GM18502 (cell line): ENCODE measurements around the gene OTUD4.

Source experiments
- ATAC-seq: cut with Tn5 transposase; IDR thresholded peaks from one replicate; pipeline ENCODE4 v1.9.1; 2021; ENCODE audit warnings: mild to moderate bottlenecking; ENCODE audit not compliant: unreplicated experiment, poor library complexity

The OTUD4 gene

DNA sequence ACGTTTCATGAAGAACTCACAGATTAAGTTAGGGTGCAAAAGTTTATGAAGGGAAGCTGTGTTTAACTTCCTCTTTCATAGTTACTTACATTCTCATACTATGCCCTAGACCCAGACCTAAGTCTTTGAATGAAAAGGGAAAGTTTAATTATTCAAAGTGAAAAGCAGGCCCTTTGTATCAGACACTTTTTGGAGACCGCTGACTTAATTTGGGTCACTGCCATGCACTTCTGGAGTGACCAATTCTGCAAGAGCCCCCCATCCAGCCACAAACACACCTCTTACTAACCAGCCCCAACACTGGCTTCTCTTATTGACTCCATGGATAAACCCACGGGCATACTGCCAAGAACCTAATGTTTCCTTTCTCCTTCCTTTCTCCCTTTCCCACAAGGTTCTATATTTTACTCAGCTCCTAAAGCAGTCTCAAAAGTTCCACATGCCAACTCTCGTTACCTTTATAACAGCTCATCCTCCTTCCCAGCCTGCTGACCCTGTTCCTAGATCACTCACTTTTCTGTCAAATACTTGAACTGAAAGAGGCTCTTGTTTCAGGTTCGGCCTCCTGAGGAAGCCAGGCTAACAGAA is 47.8 kb downstream of the OTUD4 start:
- peak; percentile 85 for ATAC-seq

DNA sequence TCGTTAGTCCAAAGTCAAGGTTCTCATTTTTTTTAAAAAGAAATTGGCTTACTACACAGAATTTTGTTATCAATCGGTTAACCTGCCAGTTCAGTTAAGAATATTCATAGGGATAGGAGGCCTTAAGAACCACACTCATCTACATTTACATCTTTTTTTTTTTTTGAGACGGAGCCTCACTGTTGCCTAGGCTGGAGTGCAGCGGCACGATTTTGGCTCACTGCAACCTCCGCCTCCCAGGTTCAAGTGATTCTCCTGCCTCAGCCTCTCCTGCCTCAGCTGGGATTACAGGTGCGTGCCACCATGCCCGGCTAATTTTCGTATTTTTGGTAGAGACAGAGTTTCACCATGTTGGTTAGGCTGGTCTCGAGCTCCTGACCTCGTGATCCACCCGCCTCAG is 48.5 kb downstream of the OTUD4 start:
- ATAC-seq, result no peak

DNA sequence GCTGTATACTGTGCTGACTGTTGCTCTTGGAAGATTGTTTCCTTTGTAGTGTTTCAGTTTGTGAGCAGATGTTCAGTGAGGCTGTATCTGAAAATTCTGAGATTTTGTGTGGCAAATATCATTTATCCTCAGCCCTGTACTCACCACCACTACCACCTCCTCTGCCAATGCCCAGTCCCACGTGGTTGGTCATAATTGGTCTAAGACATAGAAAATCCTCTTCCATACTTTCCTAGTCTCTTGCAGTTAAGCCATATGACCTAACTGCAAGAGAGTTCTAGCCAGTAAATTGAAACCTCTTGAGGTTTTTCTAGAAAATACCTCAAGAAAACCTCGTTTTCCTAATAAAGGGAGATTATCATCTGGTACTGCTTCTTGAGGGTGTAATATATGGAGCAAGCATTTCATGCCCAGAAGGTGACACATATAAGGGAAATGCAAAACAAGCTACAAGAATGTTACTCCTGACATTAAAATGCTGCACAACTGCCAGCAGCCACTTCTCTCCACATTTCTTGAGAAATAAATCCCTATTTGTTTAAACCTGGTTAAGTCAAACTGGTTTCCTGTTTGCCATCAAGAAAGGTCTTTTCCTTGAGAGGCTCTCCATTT is 49.5 kb downstream of the OTUD4 start:
- no peak for ATAC-seq

DNA sequence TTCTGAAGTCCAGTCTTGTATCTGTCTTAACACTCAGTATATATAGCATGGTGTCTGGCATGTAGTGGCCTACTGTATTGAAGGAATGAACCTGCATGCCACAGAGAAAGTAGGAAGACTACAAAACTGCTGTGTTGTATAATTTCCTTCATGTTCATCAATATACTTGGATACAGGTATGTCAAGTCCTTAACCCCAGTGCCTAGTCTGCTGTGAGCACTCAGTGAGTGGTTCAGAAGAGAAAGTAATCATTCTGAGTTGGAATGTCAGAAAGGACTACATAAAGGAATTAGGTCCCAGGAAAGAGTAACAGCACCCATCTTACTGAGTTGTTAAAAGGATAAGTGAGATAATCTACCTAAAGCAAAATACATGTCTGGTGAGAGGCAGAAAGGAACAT is 50.3 kb downstream of the OTUD4 start:
- no peak for ATAC-seq

DNA sequence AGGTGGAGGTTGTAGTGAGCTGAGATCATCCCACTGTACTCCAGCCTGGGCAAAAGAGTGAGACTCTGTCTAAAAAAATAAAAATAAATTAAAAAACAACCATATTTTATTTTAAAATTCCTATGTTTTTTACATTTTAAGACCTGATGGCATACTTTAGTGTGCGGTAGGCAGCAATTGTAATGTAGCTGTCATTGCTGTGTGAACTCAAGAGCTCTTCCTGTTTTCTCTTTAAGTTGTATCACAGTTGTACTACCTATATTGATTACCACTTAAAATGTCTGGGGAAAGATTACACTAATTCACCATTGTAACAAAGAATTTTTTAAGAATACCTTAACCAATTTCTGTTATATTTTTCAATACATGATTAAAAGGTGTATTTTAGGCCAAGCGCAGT is 55.0 kb downstream of the OTUD4 start:
- no peak for ATAC-seq

DNA sequence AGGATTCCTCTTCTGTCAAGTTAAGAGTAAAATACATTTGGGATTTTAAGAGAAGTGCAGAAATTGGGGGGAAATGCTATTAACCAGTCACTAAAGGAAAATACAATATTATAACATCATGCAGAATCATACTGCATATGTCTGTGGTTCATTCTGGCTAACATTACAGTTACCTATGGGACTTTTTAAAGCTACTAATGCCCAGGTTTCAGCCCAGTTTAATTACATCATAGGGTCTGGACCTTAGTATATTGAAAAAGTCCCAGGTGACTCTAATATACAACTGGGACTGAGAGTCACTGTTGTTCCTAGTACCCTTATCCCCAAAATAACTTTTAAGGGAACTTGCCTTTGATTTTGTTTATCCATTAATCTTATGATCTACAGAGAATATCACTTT is 72.3 kb downstream of the OTUD4 start:
- no peak for ATAC-seq

DNA sequence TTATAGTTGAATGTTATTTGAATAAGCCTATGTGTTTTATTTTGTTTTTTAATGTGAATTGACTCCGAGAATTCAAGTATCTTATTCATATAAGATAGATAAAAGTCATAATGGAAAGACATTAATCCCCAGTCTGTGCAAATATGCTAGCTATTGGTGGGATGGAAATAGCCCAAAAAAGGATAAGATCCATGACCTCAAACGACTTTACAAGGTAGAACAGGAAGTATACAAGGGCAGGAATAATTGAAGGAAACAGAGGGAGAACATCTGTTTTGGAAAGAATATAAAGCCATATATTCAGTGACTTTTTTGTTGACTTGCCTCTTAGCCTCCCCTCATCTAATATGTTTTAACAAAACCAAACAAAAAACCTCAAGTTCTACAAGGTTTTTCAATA is 73.3 kb downstream of the OTUD4 start:
- no peak for ATAC-seq

DNA sequence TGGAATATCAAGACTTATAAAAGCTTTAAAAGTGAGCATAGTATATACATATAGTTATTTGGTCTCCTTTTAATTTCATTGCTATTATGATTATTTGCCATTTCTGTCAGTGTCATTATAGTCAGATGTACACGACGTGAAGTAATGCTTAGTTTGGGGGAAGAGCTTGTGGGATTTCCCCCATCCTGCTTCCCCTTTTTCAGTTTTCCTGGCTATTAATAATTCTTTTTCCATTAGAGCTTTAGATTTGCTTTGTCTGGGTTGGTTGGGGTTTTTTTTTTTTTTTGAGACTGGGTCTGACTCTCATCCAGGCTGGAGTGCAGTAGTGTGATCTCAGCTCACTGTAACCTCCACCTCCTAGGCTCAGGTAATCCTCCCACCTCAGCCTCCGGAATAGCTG is 76.9 kb downstream of the OTUD4 start:
- ATAC-seq, result no peak

DNA sequence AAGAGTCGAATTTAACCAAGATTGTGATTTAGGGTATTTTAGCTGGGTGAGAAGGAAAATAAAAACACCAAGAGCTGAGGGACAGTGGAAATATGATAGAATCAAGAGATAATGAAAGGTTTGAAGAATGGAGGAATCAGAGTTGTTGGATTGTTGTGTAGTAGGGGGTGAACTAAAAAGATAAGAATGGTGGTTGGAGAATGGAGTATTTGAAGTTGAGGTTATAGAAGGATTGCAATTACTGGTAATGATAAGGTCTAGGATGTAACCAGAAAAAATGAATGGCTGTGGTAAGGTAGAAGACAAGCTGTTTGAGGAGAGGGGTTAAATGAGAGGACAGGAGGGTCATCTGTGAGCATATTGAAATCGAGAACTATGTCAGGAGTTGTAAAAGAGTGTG is 77.8 kb downstream of the OTUD4 start:
- no peak for ATAC-seq

DNA sequence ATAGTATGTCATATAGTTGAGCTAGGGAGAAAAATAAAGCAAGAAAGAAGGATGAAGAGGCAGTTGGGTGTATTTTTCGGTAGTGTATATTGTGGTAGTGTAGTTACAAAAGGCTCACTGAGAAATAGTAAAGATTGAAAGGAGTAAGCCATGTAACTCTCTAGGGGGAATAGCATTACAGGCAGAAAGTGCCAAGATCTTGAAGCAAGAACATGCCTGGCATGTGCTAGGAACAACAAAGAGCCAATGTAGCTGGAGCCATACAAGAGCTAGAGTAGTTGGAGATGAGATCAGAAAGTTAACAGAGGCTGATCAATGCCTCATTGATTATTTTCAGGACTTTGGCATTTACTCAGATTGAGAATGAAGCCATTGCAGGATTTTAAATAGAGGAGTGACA is 79.3 kb downstream of the OTUD4 start:
- ATAC-seq, result no peak

DNA sequence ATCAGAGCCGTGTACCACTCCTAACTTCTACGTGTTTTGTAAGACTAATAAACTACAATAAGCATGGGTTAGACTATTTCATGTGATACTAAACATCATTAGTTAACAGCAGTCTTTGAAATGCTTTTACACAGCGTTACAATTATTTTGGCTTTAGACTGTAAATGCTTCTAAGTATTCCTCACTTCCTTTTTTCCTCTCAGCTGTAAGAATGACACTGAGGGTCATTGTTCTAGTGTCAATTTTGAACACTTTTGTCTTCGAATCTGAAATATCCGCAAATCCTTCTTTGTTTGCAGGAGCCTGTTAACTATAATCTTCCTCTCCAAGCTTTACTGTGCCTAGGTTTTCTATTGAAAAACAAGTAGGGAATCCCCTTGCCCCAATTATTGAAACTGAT is 80.7 kb downstream of the OTUD4 start:
- no peak for ATAC-seq

DNA sequence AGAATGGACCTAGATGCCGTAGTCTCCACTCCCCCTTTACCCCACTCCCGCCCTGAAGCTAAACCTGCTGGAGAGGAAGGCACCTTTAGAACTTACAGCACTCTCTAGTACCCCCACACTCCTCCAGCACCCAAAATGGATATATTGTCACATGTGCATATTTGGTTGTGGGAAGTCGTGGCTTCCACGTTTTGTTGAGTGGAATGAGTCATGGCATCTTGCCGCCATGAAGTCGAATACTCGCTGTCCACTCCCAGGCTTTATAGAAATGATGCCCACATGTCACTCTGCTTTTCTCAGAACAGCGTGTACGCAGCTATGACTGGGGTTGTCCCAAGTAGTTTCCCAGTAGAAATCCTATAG is 81.7 kb downstream of the OTUD4 start:
- peak; percentile 17 for ATAC-seq

DNA sequence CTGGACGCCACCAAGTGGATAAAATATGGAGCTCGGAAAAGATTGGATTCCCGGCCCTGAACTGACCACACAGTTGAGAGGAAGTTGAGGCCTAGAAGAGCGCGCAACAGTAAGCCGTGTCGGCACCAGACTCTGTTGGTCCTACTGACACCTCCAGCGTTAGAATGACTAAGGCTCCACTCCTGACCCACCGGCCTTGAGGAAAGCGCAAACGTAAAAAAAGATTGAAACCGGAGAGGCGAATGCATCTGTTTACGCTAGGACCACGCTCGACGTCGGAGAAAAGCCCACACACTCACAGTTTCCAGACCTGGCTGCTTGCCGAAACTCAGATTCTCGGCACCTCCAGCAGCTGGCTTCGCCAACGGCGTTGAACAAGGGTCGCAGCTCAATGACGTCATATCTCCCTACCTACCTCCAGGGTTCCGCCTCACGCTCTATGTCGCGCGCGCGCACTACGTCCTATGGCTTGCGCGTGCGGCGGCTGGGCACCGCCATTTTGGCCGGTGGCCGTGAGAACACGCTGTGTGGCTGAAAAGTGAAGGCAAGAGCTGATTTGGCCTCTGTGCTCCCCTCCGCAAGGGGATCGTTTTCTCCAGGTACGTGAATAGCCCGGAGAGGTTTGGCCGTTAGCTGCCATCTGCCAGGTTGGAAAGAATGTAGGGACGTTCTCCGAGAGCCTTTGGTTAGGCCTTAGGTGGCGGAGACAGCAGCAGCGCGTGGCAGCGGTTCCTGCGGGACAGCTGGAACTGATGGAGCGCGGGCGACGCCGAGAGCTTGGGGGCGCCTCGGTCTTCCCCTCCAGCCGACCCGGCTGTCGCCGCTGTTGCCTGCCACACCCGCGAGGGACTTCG is 82.3 kb downstream of the OTUD4 start, which contains the start of the genes ABCE1 and ANAPC10:
TSS of gene ABCE1 (plus strand) at position 491 of the 854 bp plus-strand sequence. CDS start 6,102 bp downstream, outside the sequence.
TSS of gene ANAPC10 (minus strand) at position 376 of the 854 bp plus-strand sequence. CDS start 2,097 bp downstream, outside the sequence.
- peak; percentile 78 for ATAC-seq

DNA sequence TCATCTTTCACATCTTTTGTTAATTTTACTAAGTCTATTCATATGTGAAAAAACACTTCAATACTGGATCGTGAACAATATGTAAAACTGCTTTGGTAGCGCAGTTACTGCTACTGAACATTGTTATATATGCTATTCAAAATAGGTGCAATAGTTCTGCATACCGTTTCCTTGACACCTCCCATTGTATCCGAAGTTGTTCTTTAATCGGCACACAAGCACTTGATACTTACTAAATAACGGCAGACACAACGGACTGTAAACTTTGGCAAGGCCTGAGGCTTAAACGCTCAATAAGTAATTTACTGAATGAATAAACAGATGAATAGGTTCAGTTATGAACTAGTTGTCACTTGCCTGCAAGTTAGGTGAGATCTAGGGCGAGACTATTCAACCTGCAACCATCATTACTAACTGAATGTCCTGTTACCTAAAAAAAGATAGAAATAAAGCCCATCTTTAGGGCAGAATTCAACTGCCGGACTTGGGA is 83.0 kb downstream of the OTUD4 start:
- ATAC-seq, result peak; percentile 5

DNA sequence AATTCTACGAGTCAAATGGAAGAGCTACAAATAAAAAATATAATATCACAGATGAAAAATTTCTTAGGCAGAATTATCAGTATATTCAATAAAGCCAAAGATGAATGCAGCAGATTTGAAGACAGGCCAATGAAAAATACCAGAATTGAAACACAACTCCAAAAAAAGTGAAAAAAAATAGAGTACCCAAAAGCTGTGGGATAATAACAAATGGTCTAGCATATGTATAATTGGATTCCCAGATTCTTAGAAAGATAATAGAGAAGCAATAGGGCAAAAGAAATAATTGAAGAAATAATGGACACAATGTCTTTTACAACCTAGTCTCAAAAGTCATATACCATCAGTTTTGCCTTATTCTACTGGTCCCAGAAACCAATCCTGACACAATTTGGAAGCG is 86.8 kb downstream of the OTUD4 start:
- ATAC-seq, result no peak

DNA sequence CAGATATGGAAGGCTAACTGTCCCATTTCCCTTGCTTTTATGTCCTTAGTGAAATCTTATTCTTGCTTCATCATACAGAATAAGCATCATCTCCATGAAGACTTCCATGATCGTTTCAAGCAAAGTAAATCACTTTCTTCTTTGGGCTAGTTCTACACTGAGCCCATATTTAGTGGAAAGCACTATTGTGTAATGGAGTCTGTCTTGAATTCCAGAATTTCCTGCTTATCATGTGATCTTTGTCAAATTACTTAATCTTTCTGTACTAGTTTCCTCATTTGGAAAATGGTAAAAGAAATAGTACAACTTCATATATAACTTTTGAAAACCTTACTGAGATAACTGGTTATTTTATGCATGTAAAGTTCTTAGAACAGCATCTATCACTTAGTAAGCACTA is 90.0 kb downstream of the OTUD4 start:
- no peak for ATAC-seq

DNA sequence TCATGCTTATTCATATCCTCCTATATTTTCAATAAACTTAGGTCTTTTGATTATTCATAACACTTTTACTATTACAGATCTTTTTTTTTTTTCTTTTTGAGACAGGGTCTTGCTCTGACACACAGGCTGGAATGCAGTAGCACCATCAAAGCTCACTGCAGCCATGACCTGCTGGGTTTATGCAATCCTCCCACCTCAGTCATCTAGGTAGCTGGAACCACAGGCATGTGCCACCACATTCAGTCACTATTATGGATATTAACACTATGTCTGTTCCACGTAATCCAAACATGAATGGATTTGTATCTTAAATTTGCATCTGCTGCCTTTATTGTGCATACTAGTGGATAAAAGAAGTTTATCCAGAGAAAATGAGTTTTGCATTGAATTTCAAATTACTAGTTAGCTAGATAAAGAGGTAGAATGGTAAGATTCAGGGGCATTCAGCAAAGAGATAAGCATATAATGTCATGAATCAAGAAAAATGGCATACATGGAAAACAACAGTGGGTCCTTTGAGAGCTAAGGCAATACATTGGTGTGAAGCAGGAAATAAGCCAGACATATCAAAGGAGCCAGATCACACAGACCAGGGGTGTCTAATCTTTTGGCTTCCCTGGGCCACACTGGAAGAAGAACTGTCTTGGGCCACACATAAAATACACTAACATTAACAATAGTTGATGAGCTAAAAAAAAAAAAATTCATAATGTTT is 96.3 kb downstream of the OTUD4 start:
- no peak for ATAC-seq
